ENCODE data around the gene PRSS22. TPM values are rescaled to one million over a fixed set of nuclear protein-coding genes. Genes with fewer than 3 reads are reported as not detected.

PRSS22 gene
- polyA plus RNA-seq, 1 donor: 0.63 TPM

DNA sequence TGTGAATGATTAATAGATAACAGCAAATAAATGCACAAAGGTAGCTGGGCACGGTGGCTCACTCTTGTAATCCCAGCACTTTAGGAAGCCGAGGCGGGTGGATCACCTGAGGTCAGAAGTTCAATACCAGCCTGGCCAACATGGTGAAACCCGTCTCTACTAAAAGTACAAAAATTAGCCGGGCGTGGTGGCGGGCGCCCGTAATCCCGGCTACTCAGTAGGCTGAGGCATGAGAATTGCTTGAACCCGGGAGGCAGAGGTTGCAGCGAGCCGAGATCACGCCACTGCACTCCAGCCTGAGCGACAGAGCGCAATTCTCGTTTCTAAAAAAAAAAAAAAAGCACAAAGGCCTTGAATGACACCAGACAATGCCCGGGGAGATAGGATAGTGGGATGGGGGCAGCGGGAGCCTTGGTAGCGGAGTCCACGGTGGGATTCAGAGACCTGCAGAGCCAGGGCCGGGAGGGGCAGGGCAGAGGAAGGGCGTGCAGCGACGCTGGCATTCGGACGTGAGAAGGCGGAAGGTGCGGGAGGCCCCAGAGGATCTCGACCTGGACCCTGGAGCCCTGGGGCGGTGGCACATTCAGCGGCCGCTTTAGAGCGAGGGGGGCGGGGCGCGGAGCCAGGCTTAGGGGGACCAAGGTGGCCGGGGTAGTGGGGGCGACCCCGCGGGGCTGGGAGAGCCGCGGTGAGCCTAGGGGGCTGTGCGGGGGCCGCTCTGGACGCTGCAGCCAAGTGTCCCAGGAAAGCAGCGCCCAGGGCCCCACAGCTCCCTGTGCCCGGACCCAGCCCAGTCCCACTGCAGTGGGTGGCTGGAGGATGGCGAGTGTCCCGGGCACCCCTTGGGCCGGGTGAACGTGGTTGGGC is 24.0 kb upstream of the PRSS22 start:
- Histone ChIP-seq H3K36me3 (ENCODE audit: control insufficient read depth, insufficient read depth, low read length) (no peaks in the 10 kb centered on the region), H3K9me3 (ENCODE audit: control insufficient read depth, low read depth, low read length) (peaks cover 3% of the 10 kb centered on the region), H3K27me3 (ENCODE audit: control insufficient read depth, insufficient read depth, low read length) (no peaks in the 10 kb centered on the region), H3K27ac (ENCODE audit: low read length) (peak overlapping the region; percentile 89), H3K4me1 (ENCODE audit: control insufficient read depth, insufficient read depth, low read length) (peaks cover 9% of the 10 kb centered on the region), H3K4me3 (ENCODE audit: low read length) (peak overlapping the region; percentile 68)
- WGBS (ENCODE audit: insufficient coverage, low lambda C conversion rate): no CpG with 5 or more reads among the region's 52 CpGs
- peak; percentile 76 to 87 for DNase-seq

DNA sequence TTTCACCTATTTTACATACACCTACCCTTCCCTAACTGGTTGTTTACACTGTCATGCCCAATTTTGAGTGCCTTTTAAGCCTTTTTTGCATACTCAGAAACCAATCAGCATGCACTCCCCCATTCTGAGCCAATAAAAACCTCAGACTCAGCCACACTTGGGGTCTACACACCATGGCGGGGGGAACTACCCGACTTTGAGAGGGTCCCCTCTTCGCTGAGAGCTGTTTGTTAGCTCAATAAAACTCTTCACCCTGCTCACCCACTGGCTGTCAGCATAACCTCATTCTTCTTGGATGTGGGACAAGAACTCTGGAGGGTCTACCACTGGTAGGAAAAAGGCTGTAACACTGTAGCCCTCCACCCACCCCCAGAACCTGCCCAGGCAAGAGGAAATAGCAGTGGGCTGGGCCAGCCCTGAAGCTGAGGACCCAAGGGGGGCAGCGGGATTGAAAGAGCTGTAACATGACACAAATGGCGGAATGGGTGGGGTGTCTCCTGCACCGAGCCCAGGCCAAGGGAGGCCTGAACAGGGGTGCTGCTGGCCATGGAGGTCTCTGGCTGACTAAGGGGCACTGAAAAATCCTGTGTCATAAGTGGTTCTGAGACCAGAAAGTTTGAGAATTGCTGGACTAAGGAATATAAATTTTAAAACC is 22.0 kb upstream of the PRSS22 start:
- DNase-seq: no peak
- no peaks in the 10 kb centered on the region for H3K36me3 ChIP-seq (ENCODE audit: control insufficient read depth, insufficient read depth, low read length)
- WGBS (ENCODE audit: insufficient coverage, low lambda C conversion rate): no CpG with 5 or more reads among the region's 6 CpGs
- H3K27ac ChIP-seq (ENCODE audit: low read length): no peak overlapping the region
- no peak overlapping the region for H3K4me3 ChIP-seq (ENCODE audit: low read length)
- peaks cover 9% of the 10 kb centered on the region for H3K4me1 ChIP-seq (ENCODE audit: control insufficient read depth, insufficient read depth, low read length)
- no peaks in the 10 kb centered on the region for H3K27me3 ChIP-seq (ENCODE audit: control insufficient read depth, insufficient read depth, low read length)
- peaks cover 3% of the 10 kb centered on the region for H3K9me3 ChIP-seq (ENCODE audit: control insufficient read depth, low read depth, low read length)

DNA sequence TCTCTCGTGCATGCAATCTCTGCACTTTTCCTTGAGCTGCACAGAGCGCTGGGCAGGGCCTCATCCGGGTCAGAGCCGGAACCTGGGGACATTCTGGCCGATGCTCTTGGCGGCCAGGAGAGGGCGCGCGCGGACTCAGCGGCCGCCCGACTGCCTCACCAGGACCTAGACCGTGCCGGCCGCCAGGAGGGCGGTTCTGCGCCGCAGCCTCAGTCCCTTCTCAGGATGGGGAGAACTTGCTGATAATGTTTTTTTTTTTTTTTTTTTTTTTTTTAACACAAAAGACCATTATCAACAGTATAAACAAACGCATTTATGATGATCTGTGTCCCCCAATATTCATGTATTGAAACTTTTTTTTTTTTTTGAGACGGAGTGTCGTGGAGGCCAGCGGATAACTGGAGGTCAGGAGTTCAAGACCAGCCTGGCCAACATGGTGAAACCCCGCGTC is 17.0 kb upstream of the PRSS22 start:
- H3K27ac ChIP-seq (ENCODE audit: low read length): no peak overlapping the region
- peaks cover 4% of the 10 kb centered on the region for H3K4me1 ChIP-seq (ENCODE audit: control insufficient read depth, insufficient read depth, low read length)
- no CpG with 5 or more reads among the region's 25 CpGs for WGBS (ENCODE audit: insufficient coverage, low lambda C conversion rate)
- H3K36me3 ChIP-seq (ENCODE audit: control insufficient read depth, insufficient read depth, low read length): no peaks in the 10 kb centered on the region
- no peak overlapping the region for H3K4me3 ChIP-seq (ENCODE audit: low read length)
- DNase-seq: peak; percentile 68 to 78
- peaks cover 3% of the 10 kb centered on the region for H3K9me3 ChIP-seq (ENCODE audit: control insufficient read depth, low read depth, low read length)
- peaks cover 5% of the 10 kb centered on the region for H3K27me3 ChIP-seq (ENCODE audit: control insufficient read depth, insufficient read depth, low read length)

DNA sequence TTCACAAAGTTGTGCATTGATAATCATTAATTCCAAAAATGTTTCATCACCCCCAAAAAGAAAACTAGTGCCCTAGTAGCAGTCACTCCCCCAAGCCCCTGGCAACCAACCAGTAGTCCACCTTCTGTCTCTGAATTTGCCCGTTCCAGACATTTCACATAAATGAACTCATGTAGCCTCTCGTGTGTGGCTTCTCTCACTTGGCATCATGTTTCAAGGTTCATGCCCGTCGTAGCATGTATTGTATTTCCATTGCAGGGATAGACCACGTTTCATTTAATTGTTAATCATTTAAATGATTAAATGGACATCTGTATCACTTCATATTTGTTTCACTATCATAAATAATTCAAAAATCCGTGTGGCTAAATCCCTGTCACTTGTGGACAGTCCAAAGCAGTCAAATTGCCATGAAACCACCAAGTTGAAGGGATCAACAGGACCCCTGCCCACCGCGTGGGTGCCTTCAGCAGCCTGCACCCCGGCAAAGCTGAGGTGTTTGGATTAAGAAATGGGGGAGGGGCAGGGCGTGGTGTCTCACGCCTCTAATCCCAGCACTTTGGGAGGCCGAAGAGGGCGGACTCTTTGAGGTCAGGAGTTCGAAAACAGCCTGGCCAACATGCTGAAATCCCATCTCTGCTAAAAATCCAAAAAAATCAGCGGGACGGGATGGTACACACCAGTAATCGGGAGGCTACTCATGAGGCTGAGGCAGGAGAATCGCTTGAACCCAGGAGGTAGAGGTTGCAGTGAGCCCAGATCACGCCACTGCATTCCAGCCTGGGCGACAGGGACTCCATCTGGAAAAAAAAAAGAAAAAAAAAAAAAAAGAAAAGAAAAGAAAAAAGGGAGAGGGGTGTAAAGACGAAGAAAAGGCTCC is 16.3 kb upstream of the PRSS22 start:
- H3K36me3 ChIP-seq (ENCODE audit: control insufficient read depth, insufficient read depth, low read length): no peaks in the 10 kb centered on the region
- WGBS (ENCODE audit: insufficient coverage, low lambda C conversion rate): 75% methylated on average over 5 of the region's 21 CpGs
- no peak for DNase-seq

DNA sequence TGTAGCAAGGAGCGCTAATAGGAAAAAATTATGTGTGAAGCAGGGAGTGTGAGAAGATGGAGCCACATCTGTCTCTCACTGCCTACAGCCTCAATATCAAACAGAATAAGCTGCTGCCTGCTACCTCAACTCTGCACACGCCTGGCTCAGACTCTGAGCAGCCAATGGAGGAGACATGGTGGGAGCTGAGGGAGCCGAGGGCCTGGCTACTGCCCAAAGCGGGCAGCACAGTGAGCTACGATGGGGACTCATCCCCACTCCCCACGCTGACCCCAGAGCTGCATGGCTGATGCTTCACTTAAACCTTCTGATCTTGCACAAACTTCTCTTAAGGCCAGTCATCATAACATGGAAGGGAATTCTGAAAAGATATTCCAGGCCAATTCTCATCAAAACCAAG is 14.0 kb upstream of the PRSS22 start:
- H3K4me3 ChIP-seq (ENCODE audit: low read length): no peak overlapping the region
- no peaks in the 10 kb centered on the region for H3K36me3 ChIP-seq (ENCODE audit: control insufficient read depth, insufficient read depth, low read length)
- H3K9me3 ChIP-seq (ENCODE audit: control insufficient read depth, low read depth, low read length): peaks cover 5% of the 10 kb centered on the region
- H3K27ac ChIP-seq (ENCODE audit: low read length): no peak overlapping the region
- DNase-seq: no peak
- WGBS (ENCODE audit: insufficient coverage, low lambda C conversion rate): no CpG with 5 or more reads among the region's 6 CpGs
- H3K27me3 ChIP-seq (ENCODE audit: control insufficient read depth, insufficient read depth, low read length): peaks cover 5% of the 10 kb centered on the region
- H3K4me1 ChIP-seq (ENCODE audit: control insufficient read depth, insufficient read depth, low read length): peaks cover 8% of the 10 kb centered on the region

More for the DNA sequence above, 16.3 kb upstream of the PRSS22 start:
- H3K27ac ChIP-seq (ENCODE audit: low read length): no peak overlapping the region
- peaks cover 5% of the 10 kb centered on the region for H3K27me3 ChIP-seq (ENCODE audit: control insufficient read depth, insufficient read depth, low read length)
- H3K4me1 ChIP-seq (ENCODE audit: control insufficient read depth, insufficient read depth, low read length): peaks cover 4% of the 10 kb centered on the region
- H3K4me3 ChIP-seq (ENCODE audit: low read length): no peak overlapping the region
- peaks cover 3% of the 10 kb centered on the region for H3K9me3 ChIP-seq (ENCODE audit: control insufficient read depth, low read depth, low read length)

DNA sequence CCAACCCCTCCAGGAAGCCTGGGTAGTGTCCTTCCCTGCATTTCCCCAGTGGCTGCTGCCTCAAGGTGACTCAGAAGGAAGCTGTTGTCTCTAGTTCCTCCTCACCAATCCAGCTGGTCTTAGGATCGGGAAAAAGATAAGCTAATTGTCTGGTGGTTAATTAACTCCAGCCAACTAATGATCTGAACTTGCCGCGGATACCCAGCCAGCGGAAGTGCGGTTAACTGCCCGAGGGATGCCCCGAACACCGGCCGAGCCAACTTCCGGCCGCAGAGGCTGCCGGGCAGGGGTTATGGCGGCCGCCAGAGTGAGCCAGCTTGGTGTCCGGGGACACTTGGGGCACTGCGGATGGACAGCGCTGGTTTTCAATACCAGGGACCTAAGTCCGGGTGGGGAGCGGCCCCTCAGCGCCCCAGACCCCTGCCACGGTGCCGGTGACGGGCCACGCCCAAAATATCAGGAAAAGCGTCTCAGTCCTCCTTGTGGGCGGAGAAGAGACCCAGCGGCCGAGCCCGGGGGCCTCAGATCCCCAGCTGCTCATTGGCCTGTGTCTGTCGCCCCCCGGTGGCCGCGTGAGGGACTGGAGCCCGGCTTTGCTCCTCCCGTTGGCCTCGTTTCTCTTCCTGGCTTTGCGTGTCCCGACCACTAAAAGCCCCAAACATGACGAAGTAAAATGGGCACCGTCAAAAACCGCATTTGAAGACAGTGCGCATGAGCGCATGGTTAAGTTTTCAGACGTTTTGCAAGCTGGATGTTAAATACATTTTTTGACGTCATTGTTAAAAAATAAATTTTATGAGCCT is 10.2 kb upstream of the PRSS22 start:
- H3K4me1 ChIP-seq (ENCODE audit: control insufficient read depth, insufficient read depth, low read length): peaks cover 4% of the 10 kb centered on the region
- H3K27me3 ChIP-seq (ENCODE audit: control insufficient read depth, insufficient read depth, low read length): peaks cover 16% of the 10 kb centered on the region
- H3K9me3 ChIP-seq (ENCODE audit: control insufficient read depth, low read depth, low read length): peaks cover 2% of the 10 kb centered on the region
- no peaks in the 10 kb centered on the region for H3K36me3 ChIP-seq (ENCODE audit: control insufficient read depth, insufficient read depth, low read length)
- H3K27ac ChIP-seq (ENCODE audit: low read length): peak overlapping the region; percentile 73
- H3K4me3 ChIP-seq (ENCODE audit: low read length): peak overlapping the region; percentile 65
- 8% methylated on average over 2 of the region's 45 CpGs for WGBS (ENCODE audit: insufficient coverage, low lambda C conversion rate)
- DNase-seq: peak; percentile 90 to 93

DNA sequence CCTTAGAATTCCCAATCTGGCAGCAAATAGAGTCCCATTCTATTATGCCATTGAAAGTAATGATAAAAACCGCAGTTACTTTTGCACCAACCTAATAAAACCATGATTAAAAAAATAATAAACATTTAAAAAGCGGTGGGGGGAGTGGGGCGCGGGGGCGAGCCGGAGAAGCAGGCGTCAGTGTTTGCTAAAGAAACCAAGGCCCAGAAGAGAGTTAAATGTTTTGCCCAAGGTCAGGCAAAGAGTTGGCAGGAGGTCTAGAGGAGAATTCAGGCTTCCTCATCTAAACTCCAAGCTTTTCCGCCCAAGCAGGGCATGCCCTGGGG is 9.7 kb upstream of the PRSS22 start:
- Histone ChIP-seq H3K9me3 (ENCODE audit: control insufficient read depth, low read depth, low read length) (peaks cover 2% of the 10 kb centered on the region), H3K4me1 (ENCODE audit: control insufficient read depth, insufficient read depth, low read length) (peaks cover 4% of the 10 kb centered on the region), H3K4me3 (ENCODE audit: low read length) (peak overlapping the region; percentile 65), H3K36me3 (ENCODE audit: control insufficient read depth, insufficient read depth, low read length) (no peaks in the 10 kb centered on the region), H3K27ac (ENCODE audit: low read length) (peak overlapping the region; percentile 73), H3K27me3 (ENCODE audit: control insufficient read depth, insufficient read depth, low read length) (peaks cover 16% of the 10 kb centered on the region)
- no peak for DNase-seq
- 71% methylated on average over 5 of the region's 8 CpGs for WGBS (ENCODE audit: insufficient coverage, low lambda C conversion rate)

DNA sequence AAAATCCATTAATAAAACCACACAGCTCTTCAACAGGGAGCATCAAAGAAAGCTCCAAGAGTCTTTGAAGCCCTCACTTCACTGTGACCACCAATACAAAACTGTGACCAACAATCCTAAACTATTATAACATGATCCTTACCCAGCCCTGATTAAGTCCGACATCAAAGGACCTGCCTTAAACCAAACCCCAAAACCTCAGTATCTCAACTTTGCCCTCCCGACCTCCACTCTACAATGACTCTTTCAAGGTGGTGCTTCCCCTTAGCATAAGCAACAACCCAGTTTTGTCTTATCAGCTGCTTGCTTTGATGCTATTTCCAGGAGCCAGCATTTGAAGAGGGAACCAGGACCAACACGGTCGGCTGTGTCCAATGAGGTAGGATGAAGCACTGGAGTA is 8.5 kb upstream of the PRSS22 start:
- peaks cover 11% of the 10 kb centered on the region for H3K27me3 ChIP-seq (ENCODE audit: control insufficient read depth, insufficient read depth, low read length)
- H3K27ac ChIP-seq (ENCODE audit: low read length): no peak overlapping the region
- no peak for DNase-seq
- H3K4me3 ChIP-seq (ENCODE audit: low read length): no peak overlapping the region
- peaks cover 2% of the 10 kb centered on the region for H3K9me3 ChIP-seq (ENCODE audit: control insufficient read depth, low read depth, low read length)
- 100% methylated on average over 2 of the region's 4 CpGs for WGBS (ENCODE audit: insufficient coverage, low lambda C conversion rate)
- H3K36me3 ChIP-seq (ENCODE audit: control insufficient read depth, insufficient read depth, low read length): no peaks in the 10 kb centered on the region
- peaks cover 4% of the 10 kb centered on the region for H3K4me1 ChIP-seq (ENCODE audit: control insufficient read depth, insufficient read depth, low read length)

DNA sequence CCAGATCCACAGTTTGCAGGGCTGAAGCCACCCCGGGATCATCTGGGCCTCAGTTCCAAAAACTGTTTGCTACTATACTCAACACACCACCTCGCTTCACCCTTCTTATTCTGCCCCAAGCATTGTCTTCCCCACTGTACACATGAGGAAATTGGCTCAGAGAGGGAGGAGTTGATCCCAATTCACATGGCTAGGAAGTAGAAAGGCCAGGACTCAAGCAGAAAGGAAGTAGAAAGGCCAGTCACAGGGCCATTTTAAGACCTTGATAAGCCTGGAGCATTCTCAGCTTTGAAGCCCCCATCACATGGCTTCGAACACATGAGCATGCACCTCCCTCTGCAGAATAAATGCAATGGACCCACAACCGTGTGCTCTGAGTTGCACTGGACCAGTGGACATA is 7.7 kb upstream of the PRSS22 start:
- no peak for DNase-seq
- Histone ChIP-seq H3K4me3 (ENCODE audit: low read length) (no peak overlapping the region), H3K27me3 (ENCODE audit: control insufficient read depth, insufficient read depth, low read length) (peaks cover 11% of the 10 kb centered on the region), H3K36me3 (ENCODE audit: control insufficient read depth, insufficient read depth, low read length) (no peaks in the 10 kb centered on the region), H3K27ac (ENCODE audit: low read length) (no peak overlapping the region), H3K4me1 (ENCODE audit: control insufficient read depth, insufficient read depth, low read length) (peaks cover 4% of the 10 kb centered on the region), H3K9me3 (ENCODE audit: control insufficient read depth, low read depth, low read length) (peaks cover 7% of the 10 kb centered on the region)
- WGBS (ENCODE audit: insufficient coverage, low lambda C conversion rate): no CpG with 5 or more reads among the region's 4 CpGs
